Right kidney (tissue), 1 donor: ENCODE results near the gene PLA2G3.

Experiments used
- DNase-seq: peaks from one replicate; pipeline ENCODE4 v3.0.0-alpha.2; 2016

PLA2G3 gene

DNA sequence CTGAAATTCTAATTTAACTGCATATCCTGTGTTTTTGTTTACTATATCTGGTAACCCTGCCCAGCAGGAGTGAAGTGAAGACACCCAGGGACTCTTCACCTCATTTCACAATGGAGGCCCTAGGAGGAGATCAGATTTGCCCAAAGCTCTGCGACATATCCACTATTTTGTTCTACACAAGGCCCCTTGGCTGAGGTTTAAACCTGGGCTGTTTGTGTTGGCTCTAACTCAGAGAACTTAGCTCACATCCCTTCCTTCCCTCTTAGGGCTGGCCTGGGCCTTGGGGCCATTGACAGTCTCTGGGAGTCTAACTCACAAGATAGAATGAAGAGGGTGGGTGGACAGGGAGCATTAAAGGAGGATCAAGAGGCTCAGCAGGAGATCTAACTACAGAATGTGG is 8.2 kb upstream of the PLA2G3 start:
- DNase-seq = no peak

DNA sequence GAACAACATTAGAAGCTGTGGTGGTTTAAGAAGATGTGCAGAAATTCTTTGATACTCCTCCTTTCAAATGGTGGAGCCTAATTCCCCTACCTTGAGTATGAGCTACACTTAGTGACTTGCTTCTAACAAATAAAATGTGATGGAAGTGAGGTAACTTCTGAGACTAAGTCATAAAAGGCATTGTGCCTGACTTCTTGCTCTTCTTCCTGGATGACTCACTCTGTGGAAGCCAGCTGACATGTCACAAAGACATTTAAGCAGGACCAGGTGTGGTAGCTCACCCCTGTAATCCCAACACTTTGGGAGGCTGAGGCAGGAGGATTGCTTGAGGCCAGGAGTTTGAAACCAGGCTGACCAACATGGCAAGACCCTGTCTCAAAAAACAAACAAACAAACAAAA is 3.9 kb upstream of the PLA2G3 start:
- no peak for DNase-seq

DNA sequence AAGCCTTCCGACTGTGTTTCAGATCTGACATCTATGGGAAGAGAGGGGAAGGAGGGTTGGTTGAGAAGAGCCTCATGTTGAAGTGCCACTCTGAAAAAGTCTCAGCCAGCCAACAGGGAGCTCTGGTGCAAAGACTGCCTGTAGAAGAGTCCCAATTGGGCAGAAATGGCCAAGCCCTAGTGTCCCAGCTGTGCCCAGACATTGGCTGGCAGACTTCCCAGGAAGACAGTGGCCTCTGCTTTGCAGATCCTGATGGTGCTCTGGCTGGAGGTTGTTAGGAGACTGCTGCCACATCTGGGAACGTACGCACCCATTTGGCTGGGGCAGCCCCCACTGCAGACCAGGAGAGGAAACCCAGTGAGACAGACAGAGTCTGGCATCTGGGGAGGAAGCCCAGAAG is 3.2 kb upstream of the PLA2G3 start:
- DNase-seq = no peak

DNA sequence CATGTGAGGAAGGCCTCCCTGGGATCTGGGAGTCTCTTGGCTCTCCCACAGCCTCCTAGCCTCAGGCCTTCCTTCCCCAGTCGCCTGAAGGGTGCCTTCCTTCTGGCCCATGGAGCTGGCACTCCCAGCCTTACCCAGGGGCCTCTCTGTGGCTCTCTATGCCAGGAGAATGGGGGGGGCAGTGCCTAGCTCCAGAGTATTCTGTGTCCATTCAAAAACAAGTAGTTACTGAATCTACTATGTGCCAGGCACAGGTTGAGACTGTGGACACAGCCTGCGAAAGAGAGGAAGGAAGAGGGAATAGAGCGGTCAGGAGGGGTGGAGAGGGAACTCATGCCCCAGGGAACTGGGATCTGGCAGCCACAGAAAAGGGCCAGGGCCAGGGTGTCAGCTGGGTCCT is 2.7 kb upstream of the PLA2G3 start:
- no peak for DNase-seq

DNA sequence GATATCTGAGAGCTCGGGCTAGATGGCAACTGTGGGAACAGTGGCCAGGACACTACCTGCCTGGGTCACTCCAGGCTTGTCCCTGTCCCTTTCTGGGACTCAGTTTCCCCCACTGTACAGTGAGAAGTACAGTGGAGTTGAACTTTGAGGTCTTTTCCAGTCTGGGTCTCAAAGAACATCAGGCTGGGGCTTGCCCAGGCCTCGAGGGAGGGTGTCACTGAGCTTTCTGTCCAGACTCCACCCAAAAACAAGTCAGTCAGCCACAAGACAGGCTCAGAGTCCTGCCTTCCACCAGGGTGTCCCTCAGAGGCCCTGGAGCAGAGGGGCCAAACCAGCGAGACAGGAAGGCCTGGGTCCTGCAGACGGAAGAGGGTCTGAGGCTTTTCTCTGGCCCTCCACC is 2.0 kb upstream of the PLA2G3 start:
- DNase-seq = no peak

DNA sequence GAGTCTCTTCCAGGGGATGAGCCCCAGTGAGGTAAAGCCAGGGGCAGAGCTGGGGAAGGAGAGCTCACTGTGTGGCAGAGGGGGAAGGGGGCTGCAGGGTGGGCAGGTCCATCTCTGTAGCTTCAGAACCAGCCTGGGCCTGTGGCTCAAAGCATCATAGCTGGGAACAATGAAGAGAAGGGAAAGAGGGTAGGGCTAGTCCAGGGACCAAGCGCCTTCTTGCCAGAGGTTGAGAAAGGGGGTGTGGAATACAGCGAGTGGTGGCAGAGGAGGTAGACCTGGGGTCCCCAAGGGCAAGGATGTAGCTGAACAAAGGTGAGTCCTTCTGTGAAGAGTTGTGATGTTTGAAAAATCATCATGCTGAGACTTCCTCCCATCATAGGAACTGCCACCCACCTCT is 1.2 kb upstream of the PLA2G3 start:
- DNase-seq = no peak

DNA sequence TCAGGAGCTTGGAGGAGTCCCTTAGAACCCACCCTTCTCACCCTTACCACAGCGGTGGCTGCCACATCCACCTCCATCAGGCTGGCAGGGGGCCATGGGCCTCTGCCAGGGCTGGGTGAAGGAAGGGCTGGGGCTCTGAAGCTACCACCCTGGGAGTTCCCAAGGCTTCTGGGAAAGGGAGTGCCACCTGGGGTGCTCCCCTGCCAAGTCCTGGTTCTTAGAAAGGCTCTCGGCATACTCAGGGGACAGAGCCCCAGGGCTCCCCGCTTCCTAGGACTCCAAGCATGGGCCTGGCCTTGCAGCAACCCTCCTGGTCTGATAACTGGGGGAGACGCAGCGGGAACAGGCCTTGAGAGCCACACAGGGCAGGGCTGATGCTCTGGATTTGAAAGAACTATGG is 438 bp upstream of the PLA2G3 start:
- DNase-seq = no peak

DNA sequence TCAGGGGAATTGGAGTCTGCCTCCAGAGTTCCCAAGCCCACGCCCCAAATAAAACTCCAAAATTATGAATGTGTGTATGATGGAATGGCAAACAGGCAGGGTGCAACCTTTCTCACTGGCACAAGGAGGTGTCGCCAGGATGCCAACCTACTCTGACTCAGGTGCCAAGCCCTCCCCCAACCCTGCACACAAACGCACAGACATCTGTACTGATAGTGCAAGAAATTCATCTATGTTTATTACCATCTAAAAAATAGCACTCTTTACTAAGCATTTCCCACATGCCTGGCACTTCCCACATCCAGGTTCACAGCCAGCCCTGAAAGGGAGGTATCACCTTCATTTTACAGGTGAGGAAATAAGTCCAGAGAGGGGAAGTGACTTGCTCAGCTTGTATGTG is 1.2 kb downstream of the PLA2G3 start:
- DNase-seq = no peak

DNA sequence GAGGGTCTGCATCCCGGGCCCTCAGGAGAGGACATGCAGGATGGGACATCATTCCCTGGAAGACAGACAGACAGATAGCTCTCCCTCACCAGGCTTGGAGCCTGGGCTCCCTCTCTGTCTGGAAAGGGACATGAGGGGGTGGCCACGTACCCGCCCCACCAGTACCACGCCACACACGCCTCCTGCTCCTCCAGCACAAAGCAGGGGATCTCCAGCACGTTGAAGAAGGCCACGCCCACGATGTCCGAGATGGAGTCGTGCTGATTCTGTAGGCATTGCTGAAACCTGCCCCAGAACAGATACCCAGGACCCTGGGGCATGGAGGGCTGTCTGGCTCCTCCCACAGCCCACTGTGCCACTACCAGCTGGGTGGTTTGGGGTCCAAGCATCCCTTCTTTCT is 2.2 kb downstream of the PLA2G3 start:
- DNase-seq = no peak

DNA sequence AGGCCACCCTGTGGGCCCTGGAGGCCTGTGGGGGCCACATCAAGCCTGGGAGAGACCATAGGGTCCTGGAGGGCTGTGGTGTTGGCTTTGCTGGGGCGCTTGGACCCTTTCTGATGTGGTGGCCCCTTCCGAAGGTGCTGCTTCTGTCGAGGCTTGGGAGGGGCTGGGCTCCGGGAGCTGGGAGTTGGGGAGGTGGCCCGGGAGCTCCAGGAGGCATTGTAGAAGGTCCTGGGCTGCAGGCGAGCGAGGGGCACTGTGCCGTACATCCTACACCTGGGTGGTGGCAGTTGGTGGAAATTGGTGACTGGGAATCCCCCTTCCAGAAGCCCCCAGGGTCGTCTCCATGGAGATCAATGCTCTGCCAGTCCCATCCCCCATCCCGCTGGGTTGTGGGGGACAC is 2.6 kb downstream of the PLA2G3 start:
- DNase-seq = no peak

DNA sequence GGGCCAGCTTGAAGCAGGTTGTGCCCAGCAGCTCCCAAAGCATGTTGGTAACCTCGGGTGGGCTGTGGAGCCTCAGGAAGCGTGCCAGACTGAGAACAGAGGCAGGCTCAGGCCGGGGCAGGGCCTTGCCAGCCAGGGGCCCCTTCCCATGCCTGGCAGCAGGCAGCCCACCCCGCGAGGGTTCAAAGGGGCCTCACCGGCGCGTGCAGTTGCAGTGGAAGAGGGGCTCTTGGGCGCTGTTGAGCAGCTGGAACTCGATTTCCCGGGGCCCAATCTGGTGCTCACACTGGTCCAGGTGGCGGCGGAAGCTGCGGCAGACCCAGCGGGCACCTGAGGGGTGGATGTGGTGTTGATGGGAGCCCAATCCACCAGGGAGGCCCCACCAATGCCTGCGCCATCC is 3.6 kb downstream of the PLA2G3 start:
- DNase-seq = no peak

DNA sequence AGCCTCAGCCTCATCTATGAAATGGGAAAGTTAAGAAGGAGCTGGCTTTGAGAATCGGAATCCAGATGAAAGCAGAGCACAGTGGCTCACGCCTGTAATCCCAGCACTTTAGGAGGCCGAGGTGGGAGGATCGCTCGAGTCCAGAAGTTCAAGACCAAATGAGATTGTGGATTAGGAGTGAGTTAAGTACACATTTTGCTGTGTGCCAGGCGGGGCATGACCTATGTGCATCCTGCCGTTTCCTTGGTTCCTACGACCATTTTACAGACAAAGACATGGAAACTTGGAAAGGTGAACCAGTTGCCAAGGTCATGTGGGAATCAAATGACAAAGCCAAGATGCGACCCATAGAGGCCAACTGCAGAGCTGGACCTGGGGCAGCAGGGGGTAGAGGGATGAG is 4.2 kb downstream of the PLA2G3 start:
- no peak for DNase-seq

DNA sequence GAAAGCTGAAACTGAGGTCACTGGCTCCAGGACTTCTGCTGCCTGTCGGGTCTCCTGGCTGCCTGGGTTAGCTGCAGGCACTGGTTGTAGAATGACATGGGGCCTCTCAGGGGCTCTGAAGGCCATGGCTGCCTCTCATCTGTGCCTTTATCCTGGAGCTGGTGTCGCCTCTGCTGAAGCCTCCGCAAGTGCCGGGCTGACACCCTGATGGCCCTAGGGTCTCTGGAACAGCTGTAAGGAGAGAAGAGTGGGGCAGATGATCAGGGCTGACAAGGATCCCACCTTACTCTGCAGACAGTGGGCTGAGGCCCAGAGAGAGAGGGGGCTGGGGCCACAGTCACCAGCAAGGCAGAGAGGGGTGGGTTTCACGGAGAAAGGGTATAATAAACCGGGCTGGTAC is 4.6 kb downstream of the PLA2G3 start:
- DNase-seq = no peak

DNA sequence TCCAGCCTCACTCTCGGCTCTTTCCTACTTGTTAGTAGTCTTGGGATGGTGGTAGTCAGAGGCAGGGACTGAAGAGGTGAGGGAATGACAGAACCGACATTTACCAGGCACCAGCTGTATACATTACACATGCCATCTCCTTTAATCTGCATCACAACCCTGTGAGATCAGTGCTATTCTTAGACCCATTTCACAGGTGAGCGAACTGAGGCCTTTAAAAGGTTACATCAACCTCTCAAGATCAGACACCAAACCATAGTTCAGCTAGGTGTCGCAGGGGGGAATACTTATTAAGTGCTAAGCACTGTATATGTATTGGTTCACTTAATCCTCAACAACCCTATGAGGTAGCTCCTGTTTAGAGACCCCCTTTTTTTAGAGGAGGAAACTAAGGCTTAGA is 5.6 kb downstream of the PLA2G3 start:
- DNase-seq = no peak

DNA sequence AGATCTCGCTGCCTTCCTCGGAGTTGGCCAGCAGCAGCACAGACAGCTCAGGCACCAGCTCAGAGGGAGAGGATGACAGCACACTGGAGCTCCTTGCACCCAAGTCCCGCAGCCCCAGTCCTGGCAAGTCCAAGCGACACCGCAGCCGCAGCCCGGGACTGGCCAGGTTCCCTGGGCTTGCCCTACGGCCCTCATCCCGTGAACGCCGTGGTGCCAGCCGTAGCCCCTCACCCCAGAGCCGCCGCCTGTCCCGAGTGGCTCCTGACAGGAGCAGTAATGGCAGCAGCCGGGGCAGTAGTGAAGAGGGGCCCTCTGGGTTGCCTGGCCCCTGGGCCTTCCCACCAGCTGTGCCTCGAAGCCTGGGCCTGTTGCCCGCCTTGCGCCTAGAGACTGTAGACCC is 6.4 kb downstream of the PLA2G3 start:
- DNase-seq = no peak

DNA sequence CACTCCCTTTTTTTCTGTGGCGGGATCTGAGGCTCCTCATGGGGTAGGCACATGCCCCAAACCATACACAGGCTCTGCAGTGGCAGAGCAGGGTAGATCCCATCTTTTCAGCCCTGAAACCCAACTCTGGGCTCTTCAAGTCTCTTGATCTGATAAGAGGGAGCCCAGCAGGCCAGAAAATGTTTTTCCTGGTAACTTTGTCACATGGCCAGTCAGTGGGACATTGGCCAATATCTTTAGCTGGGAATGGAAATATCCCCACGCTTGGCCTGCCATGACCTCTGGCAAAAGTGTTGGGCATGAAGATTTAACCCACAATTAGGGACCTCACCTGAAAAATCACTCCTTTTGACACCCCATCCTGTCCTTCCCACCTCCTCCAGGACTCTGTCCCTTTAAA is 9.4 kb downstream of the PLA2G3 start:
- no peak for DNase-seq

DNA sequence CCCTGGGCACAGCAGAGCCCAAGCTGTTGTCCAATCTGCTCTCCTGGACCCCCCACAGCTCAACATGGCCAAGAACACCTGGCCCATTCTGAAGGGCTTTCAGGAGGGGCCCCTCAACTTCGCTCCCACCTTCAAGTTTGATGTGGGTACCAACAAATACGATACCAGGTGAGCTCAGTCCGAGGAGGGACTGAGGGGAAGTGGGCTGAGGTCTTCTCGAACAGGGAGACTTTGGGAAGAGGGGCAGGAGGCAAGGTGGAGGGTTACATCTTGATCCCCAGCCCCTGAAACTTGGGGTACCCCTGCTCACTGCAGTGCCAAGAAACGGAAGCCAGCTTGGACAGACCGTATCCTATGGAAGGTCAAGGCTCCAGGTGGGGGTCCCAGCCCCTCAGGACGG is 12.2 kb downstream of the PLA2G3 start:
- DNase-seq = no peak

DNA sequence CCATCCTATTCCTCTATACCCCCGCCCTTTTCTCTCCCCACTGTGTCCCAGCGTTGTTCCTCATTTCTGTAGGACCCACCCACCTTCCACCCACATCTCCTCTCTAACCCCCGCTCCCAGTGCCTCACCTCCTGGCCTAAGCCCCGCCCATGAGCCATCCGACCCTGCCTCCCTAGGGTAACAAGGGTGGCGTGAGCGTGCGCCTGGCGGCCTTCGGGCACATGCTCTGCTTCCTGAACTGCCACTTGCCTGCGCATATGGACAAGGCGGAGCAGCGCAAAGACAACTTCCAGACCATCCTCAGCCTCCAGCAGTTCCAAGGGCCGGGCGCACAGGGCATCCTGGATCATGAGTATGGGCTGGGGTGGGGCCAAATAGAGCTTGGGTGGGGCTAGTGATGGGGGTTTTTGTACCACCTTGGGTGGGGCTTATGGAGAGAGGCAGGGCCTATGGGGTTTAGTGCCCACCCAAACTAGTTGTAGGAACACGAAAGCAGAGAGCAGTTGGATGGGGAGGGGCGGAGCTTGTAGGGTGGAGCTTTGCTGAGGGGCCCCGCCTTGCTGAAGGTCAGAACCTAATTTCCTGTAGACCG is 13.0 kb downstream of the PLA2G3 start:
- DNase-seq = no peak

DNA sequence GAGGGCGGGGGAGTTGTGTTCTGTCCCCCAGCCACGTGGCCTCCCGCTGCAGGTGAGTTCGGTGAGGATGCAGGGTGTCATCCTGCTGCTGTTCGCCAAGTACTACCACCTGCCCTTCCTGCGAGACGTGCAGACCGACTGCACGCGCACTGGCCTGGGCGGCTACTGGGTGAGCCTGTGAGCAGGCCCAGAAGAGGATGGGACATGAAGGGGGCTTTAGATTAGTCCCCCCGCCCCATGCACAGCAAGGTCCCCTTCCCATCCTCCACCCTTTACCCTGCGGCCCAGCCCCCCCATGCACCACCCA is 13.5 kb downstream of the PLA2G3 start:
- no peak for DNase-seq

DNA sequence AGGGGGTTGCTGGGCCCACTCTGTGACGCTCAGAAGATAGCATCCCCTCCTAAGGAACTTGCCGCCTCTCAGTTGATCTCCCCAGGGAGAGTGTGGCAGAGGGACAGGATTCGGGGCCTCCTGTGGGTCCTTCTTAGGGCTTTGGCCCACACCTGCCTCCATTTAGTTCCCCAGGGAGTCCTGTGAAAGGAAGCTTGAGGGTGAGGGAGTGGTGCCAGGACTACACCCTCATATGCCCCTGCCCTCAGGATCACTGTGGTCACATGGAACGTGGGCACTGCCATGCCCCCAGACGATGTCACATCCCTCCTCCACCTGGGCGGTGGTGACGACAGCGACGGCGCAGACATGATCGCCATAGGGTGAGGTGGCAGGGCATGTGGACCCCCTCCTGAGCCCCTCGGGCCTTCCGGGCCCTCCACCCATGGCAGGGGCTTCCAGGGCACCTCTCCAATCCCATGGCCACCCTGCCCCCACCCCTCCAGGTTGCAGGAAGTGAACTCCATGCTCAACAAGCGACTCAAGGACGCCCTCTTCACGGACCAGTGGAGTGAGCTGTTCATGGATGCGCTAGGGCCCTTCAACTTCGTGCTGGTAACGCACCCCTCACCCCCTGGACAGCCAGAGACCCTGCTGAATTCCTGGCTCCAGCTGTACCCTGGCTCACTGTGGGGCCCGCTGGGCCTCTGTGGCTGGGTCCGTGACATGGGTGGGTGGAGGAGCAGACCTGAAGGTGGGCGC is 14.0 kb downstream of the PLA2G3 start:
- DNase-seq = no peak

DNA sequence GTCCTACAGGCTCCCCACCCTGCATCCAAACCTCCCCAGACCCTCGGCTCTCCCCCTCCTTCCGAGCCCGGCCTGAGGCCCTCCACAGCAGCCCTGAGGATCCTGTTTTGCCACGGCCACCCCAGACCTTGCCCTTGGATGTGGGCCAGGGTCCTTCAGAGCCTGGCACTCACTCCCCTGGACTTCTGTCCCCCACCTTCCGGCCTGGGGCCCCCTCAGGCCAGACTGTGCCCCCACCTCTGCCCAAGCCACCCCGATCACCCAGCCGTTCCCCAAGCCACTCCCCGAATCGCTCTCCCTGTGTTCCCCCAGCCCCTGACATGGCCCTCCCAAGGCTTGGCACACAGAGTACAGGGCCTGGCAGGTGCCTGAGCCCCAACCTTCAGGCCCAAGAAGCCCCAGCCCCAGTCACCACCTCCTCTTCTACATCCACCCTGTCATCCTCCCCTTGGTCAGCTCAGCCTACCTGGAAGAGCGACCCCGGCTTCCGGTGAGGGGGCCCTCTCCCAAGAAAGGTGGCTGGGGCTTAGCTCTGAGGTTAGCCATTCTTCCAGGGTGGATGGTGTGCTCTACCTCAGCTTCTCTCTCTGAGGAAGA is 14.7 kb downstream of the PLA2G3 start:
- no peak for DNase-seq

DNA sequence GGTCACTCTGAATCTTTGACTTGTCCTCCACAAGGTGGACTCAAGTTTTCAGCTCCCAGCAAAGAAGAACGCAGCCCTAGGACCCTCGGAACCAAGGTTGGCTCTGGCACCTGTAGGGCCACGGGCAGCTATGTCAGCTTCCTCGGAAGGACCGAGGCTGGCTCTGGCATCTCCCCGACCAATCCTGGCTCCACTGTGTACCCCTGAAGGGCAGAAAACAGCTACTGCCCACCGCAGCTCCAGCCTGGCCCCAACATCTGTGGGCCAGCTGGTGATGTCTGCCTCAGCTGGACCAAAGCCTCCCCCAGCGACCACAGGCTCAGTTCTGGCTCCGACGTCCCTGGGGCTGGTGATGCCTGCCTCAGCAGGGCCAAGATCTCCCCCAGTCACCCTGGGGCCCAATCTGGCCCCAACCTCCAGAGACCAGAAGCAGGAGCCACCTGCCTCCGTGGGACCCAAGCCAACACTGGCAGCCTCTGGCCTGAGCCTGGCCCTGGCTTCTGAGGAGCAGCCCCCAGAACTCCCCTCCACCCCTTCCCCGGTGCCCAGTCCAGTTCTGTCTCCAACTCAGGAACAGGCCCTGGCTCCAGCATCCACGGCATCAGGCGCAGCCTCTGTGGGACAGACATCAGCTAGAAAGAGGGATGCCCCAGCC is 15.4 kb downstream of the PLA2G3 start:
- DNase-seq = no peak

DNA sequence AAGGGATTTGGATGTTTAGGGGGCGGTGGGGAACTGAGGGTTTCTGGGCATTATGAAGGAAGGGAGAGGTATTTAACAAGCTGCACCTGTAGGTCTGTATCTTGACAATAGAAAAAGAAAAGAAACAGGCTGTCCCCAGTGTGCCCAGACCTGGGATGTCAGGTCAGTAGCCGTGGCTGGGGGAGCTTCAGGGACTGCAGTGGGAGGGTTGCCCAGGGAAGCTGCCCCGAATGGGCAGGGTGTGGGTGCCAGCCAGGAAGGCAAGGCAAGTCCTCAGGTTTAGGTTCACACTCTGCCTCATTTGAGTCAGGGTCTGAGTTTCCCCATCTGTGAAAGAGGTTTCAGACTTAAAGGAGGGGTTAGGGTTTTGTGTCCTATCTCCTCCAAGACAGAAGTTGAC is 16.0 kb downstream of the PLA2G3 start:
- no peak for DNase-seq

DNA sequence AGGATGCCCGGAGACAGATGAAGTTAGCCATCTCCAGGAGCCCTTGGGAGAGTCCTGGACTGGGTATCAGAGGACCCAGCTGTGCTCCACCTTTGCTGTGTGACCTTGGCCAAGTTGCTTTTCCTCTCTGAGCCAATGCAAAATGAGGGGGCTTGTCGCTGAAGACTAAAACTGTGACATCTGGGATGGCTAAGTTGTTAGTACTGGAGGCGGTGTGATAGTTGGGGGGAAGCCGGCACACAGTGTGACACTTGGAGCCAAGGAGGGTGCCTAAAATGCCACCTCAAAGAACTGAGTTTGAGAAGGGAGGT is 17.1 kb downstream of the PLA2G3 start:
- no peak for DNase-seq
